HepG2 (cell line): ENCODE measurements around the gene SLC25A19. TPM values are rescaled to one million over a fixed set of nuclear protein-coding genes. Genes with fewer than 3 reads are reported as not detected.

Source experiments
- ARNT ChIP-seq: fragments of 450-650 bp; IDR thresholded peaks from 2 replicates; pipeline ENCODE4 v1.6.1; 2017
- ATF2 ChIP-seq: sonication (generic); formaldehyde crosslinking; IDR thresholded peaks from 2 replicates; pipeline ENCODE4 v1.4.0; 2020; ENCODE audit warnings: missing genetic modification reagents
- ELF1 ChIP-seq: sonication (generic); formaldehyde crosslinking; IDR thresholded peaks from 2 replicates; pipeline ENCODE4 v1.4.0; 2020; ENCODE audit warnings: missing genetic modification reagents
- FOXC1 ChIP-seq: sonication (generic); formaldehyde crosslinking; IDR thresholded peaks from 2 replicates; pipeline ENCODE4 v1.8.0; 2022; ENCODE audit warnings: mild to moderate bottlenecking, missing genetic modification reagents, borderline replicate concordance
- KDM2A ChIP-seq: sonication (generic); formaldehyde crosslinking; IDR thresholded peaks from 2 replicates; pipeline ENCODE4 v1.4.0; 2020; ENCODE audit warnings: low read depth, missing genetic modification reagents, borderline replicate concordance
- MED1 ChIP-seq: sonication (generic); formaldehyde crosslinking; IDR thresholded peaks from 2 replicates; pipeline ENCODE4 v1.4.0; 2020; ENCODE audit warnings: missing genetic modification reagents
- NR1H2 ChIP-seq: sonication (generic); formaldehyde crosslinking; IDR thresholded peaks from 2 replicates; pipeline ENCODE4 v1.8.1; 2022; ENCODE audit warnings: low read depth, missing genetic modification reagents, borderline replicate concordance
- PAX8 ChIP-seq: sonication (generic); formaldehyde crosslinking; IDR thresholded peaks from 2 replicates; pipeline ENCODE4 v1.8.0; 2022; ENCODE audit warnings: mild to moderate bottlenecking, missing genetic modification reagents, borderline replicate concordance
- PHF8 ChIP-seq: sonication (generic); formaldehyde crosslinking; IDR thresholded peaks from 2 replicates; pipeline ENCODE4 v1.5.0; 2020; ENCODE audit warnings: missing genetic modification reagents
- POGZ ChIP-seq: sonication (generic); formaldehyde crosslinking; IDR thresholded peaks from 2 replicates; pipeline ENCODE4 v1.4.0; 2020; ENCODE audit warnings: mild to moderate bottlenecking, missing genetic modification reagents
- RBFOX2 ChIP-seq: fragments of 200-400 bp; formaldehyde crosslinking; IDR thresholded peaks from 2 replicates; pipeline ENCODE4 v1.6.1; 2017; ENCODE audit warnings: low read depth, mild to moderate bottlenecking, low read length
- THRA ChIP-seq: sonication (generic); formaldehyde crosslinking; IDR thresholded peaks from 2 replicates; pipeline ENCODE4 v1.4.0; 2020; ENCODE audit warnings: missing genetic modification reagents, borderline replicate concordance
- YEATS2 ChIP-seq: sonication (generic); formaldehyde crosslinking; IDR thresholded peaks from 2 replicates; pipeline ENCODE4 v1.4.0; 2020; ENCODE audit warnings: missing genetic modification reagents, borderline replicate concordance
- ZBTB7B ChIP-seq: sonication (generic); formaldehyde crosslinking; IDR thresholded peaks from 2 replicates; pipeline ENCODE4 v1.4.0; 2020; ENCODE audit warnings: missing genetic modification reagents
- ZNF558 ChIP-seq: sonication (generic); formaldehyde crosslinking; IDR thresholded peaks from 2 replicates; pipeline ENCODE4 v1.9.0; 2022; ENCODE audit warnings: mild to moderate bottlenecking, missing genetic modification reagents, borderline replicate concordance
- polyA plus RNA-seq, 8 experiments: library from polyadenylated mRNA; depleted of rRNA in 3 of 8; stranded (reverse) in 7 of 8; unstranded in 1 of 8; fragments of >200 nt; fragmentation: Illumina TruSeq in 4 of 8; extraction: Trizol in 4 of 8; gene quantifications; 2 replicates each; pipeline versions ENCODE4 v1.2.1 to v1.2.3, GENCODE V29; 2011 to 2016; ENCODE audit warnings: low read depth in 4 of 8, missing spikeins in 1 of 8, mixed read lengths in 1 of 8; ENCODE audit not compliant: insufficient read depth in 1 of 8
- total RNA-seq, 5 experiments: library from RNA; depleted of rRNA; stranded (reverse); fragments of >200 nt; fragmentation: Illumina TruSeq; extraction: Trizol; gene quantifications; 2 replicates each; pipeline ENCODE4 v1.2.3, GENCODE V29; 2016; ENCODE audit warnings: low read depth in 1 of 5
- TF ChIP-seq, protein P1 (sequence below): sonication (generic); formaldehyde crosslinking; IDR thresholded peaks from 2 replicates; pipeline ENCODE4 v1.8.1; 2023; ENCODE audit warnings: missing genetic modification reagents, inconsistent platforms, borderline replicate concordance
- TF ChIP-seq, protein P2 (sequence below): sonication (generic); formaldehyde crosslinking; IDR thresholded peaks from 2 replicates; pipeline ENCODE4 v1.4.0; 2020; ENCODE audit warnings: mild to moderate bottlenecking, low read depth, missing genetic modification reagents
- TF ChIP-seq, protein P3 (sequence below): sonication (generic); formaldehyde crosslinking; IDR thresholded peaks from 2 replicates; pipeline ENCODE4 v1.5.1; 2020; ENCODE audit warnings: mild to moderate bottlenecking, missing genetic modification reagents
- TF ChIP-seq, protein P4 (sequence below): sonication (generic); formaldehyde crosslinking; IDR thresholded peaks from 2 replicates; pipeline ENCODE4 v1.4.0; 2020; ENCODE audit warnings: mild to moderate bottlenecking, missing genetic modification reagents

Gene SLC25A19
- total and polyA plus RNA-seq, 2 of the 13 experiments (the other 11 are each of a cell fraction or from before 2014, with no cell fraction given) = 24.4 to 41.4 TPM

DNA sequence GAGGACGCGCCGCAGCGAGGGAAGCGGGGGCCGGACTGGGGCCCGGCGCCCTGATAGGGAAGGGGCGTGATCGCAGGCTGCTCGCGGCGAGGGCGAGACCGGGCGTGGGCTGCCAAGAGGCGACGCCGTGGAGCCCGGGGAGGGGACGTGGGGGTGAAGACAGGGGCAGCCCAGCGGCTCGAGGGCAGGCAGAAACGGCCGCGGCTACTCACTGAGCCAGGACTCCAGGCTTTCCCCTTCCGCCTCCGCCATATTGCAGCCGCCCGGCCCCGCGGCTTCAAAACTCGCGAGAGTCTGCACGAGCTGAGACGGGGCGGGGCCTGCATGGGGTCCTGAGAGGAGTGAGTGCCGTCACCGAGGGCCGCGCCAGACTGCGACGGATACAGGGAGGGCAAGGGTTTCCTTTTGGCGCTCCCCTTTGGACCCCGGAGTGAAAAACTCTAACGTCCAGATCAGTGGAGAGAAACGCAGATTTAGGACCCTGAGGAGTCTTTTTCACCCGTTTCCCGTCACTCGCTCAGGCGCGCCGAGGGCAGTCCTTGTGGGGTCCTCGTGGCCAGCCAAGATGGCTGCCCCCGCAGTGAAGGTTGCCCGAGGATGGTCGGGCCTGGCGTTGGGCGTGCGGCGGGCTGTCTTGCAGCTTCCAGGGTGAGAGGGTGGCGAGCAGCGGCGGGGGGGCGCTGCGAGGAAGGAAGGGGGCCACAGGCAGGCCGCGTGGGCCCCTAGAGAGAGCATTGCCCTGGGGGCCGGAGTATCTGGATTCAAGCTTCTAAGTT lies 27.7 kb downstream of the SLC25A19 start, which contains the start of the genes GGA3 and MRPS7 (continued):
- TF ChIP-seq THRA = peak; percentile 36; the same call in 1 of the 2 replicates
- peak; percentile 98 for TF ChIP-seq RBFOX2
- 0 out of 2 replicates have a peak, but pooled peaks have one; percentile 88 for TF ChIP-seq FOXC1
- no peak for TF ChIP-seq ARNT
- TF ChIP-seq NR1H2 (CRISPR knock-in tag) = no peak
- TF ChIP-seq, protein P1, sequence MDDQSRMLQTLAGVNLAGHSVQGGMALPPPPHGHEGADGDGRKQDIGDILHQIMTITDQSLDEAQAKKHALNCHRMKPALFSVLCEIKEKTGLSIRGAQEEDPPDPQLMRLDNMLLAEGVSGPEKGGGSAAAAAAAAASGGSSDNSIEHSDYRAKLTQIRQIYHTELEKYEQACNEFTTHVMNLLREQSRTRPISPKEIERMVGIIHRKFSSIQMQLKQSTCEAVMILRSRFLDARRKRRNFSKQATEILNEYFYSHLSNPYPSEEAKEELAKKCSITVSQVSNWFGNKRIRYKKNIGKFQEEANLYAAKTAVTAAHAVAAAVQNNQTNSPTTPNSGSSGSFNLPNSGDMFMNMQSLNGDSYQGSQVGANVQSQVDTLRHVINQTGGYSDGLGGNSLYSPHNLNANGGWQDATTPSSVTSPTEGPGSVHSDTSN (CRISPR knock-in tag) = peak; percentile 37; the same call in 1 of the 2 replicates
- TF ChIP-seq POGZ (CRISPR knock-in tag) = peak; percentile 36; the same call in 1 of the 2 replicates
- TF ChIP-seq, protein P2, sequence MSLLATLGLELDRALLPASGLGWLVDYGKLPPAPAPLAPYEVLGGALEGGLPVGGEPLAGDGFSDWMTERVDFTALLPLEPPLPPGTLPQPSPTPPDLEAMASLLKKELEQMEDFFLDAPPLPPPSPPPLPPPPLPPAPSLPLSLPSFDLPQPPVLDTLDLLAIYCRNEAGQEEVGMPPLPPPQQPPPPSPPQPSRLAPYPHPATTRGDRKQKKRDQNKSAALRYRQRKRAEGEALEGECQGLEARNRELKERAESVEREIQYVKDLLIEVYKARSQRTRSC (CRISPR knock-in tag) = no peak
- TF ChIP-seq PHF8 (CRISPR knock-in tag) = peak; percentile 93
- TF ChIP-seq, protein P3, sequence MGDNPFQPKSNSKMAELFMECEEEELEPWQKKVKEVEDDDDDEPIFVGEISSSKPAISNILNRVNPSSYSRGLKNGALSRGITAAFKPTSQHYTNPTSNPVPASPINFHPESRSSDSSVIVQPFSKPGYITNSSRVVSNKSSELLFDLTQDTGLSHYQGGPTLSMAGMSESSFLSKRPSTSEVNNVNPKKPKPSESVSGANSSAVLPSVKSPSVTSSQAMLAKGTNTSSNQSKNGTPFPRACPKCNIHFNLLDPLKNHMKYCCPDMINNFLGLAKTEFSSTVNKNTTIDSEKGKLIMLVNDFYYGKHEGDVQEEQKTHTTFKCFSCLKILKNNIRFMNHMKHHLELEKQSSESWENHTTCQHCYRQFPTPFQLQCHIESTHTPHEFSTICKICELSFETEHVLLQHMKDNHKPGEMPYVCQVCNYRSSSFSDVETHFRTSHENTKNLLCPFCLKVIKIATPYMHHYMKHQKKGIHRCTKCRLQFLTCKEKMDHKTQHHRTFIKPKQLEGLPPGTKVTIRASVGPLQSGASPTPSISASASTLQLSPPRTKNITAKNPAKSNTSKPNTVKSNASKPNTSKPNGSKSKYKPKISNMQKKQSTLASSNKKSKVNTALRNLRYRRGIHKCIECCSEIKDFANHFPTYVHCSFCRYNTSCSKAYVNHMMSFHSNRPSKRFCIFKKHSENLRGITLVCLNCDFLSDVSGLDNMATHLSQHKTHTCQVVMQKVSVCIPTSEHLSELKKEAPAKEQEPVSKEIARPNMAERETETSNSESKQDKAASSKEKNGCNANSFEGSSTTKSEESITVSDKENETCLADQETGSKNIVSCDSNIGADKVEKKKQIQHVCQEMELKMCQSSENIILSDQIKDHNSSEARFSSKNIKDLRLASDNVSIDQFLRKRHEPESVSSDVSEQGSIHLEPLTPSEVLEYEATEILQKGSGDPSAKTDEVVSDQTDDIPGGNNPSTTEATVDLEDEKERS (CRISPR knock-in tag) = no peak; the same call in 1 of the 2 replicates
- TF ChIP-seq, protein P4, sequence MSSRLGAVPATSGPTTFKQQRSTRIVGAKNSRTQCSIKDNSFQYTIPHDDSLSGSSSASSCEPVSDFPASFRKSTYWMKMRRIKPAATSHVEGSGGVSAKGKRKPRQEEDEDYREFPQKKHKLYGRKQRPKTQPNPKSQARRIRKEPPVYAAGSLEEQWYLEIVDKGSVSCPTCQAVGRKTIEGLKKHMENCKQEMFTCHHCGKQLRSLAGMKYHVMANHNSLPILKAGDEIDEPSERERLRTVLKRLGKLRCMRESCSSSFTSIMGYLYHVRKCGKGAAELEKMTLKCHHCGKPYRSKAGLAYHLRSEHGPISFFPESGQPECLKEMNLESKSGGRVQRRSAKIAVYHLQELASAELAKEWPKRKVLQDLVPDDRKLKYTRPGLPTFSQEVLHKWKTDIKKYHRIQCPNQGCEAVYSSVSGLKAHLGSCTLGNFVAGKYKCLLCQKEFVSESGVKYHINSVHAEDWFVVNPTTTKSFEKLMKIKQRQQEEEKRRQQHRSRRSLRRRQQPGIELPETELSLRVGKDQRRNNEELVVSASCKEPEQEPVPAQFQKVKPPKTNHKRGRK (CRISPR knock-in tag) = no peak
- TF ChIP-seq PAX8 (CRISPR knock-in tag) = peak; percentile 58; the same call in 1 of the 2 replicates
- peak; percentile 72; the same call in 1 of the 2 replicates for TF ChIP-seq ATF2
- peak; percentile 97 for TF ChIP-seq YEATS2
- TF ChIP-seq ELF1 (CRISPR knock-in tag) = peak; percentile 82
- peak; percentile 83; the same call in 1 of the 2 replicates for TF ChIP-seq ZNF558 (CRISPR knock-in tag)
- peak; percentile 42 for TF ChIP-seq MED1 (CRISPR knock-in tag)
- peak; percentile 83; the same call in 1 of the 2 replicates for TF ChIP-seq KDM2A
- TF ChIP-seq ZBTB7B (CRISPR knock-in tag) = no peak
